ENCODE measurements around the gene GEMIN7. TPM values are rescaled to one million over a fixed set of nuclear protein-coding genes. Genes with fewer than 3 reads are reported as not detected.

Gene GEMIN7
- total and polyA plus RNA-seq, 2 of the 13 experiments (the other 11 are each of a cell fraction or from before 2014, with no cell fraction given): 24.1 to 30.6 TPM

DNA sequence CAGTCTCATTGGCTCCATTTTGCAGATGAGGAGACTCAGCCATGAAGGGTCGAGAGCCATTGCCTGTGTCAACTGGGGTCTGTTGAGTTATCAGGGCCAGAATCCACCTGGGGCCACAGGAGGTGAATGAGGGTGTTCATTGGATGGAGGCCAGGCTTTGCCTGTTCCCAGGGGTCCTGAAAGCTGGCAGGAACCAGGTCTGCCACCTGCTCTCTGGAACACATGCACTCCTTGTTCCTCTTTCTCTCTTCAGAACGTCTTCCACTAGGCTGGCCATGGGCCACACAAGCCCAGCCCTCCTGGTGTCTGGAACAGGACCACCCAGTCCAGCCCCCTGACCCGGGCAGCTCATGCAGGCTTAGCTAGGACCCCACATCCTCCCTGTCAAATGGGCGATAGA, 35.1 kb downstream of the GEMIN7 start (continued):
- TF ChIP-seq, protein P1, sequence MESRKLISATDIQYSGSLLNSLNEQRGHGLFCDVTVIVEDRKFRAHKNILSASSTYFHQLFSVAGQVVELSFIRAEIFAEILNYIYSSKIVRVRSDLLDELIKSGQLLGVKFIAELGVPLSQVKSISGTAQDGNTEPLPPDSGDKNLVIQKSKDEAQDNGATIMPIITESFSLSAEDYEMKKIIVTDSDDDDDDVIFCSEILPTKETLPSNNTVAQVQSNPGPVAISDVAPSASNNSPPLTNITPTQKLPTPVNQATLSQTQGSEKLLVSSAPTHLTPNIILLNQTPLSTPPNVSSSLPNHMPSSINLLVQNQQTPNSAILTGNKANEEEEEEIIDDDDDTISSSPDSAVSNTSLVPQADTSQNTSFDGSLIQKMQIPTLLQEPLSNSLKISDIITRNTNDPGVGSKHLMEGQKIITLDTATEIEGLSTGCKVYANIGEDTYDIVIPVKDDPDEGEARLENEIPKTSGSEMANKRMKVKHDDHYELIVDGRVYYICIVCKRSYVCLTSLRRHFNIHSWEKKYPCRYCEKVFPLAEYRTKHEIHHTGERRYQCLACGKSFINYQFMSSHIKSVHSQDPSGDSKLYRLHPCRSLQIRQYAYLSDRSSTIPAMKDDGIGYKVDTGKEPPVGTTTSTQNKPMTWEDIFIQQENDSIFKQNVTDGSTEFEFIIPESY (CRISPR knock-in tag; IDR thresholded peaks at IDR 0.05): no peak
- TF ChIP-seq, protein P2, sequence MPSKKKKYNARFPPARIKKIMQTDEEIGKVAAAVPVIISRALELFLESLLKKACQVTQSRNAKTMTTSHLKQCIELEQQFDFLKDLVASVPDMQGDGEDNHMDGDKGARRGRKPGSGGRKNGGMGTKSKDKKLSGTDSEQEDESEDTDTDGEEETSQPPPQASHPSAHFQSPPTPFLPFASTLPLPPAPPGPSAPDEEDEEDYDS (CRISPR knock-in tag; IDR thresholded peaks at IDR 0.05): no peak
- TF ChIP-seq, protein P3, sequence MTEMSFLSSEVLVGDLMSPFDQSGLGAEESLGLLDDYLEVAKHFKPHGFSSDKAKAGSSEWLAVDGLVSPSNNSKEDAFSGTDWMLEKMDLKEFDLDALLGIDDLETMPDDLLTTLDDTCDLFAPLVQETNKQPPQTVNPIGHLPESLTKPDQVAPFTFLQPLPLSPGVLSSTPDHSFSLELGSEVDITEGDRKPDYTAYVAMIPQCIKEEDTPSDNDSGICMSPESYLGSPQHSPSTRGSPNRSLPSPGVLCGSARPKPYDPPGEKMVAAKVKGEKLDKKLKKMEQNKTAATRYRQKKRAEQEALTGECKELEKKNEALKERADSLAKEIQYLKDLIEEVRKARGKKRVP (CRISPR knock-in tag; IDR thresholded peaks at IDR 0.05): no peak
- no peak for TF ChIP-seq SRSF4 (IDR thresholded peaks at IDR 0.05; ENCODE audit: low read depth, low read length, poor library complexity, severe bottlenecking)
- TF ChIP-seq, protein P4, sequence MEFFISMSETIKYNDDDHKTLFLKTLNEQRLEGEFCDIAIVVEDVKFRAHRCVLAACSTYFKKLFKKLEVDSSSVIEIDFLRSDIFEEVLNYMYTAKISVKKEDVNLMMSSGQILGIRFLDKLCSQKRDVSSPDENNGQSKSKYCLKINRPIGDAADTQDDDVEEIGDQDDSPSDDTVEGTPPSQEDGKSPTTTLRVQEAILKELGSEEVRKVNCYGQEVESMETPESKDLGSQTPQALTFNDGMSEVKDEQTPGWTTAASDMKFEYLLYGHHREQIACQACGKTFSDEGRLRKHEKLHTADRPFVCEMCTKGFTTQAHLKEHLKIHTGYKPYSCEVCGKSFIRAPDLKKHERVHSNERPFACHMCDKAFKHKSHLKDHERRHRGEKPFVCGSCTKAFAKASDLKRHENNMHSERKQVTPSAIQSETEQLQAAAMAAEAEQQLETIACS (CRISPR knock-in tag; IDR thresholded peaks at IDR 0.05): no peak
- TF ChIP-seq ZNF556 (CRISPR knock-in tag; IDR thresholded peaks at IDR 0.05; ENCODE audit: borderline replicate concordance): no peak
- TF ChIP-seq TOPORS (CRISPR knock-in tag; IDR thresholded peaks at IDR 0.05): no peak
